H1 (cell line): ENCODE measurements around the gene ZNF709. TPM values are rescaled to one million over a fixed set of nuclear protein-coding genes. Genes with fewer than 3 reads are reported as not detected.

Experiments
- CBX5 ChIP-seq: fragments of 300-800, 300-1000 bp; sonication (generic); IDR thresholded peaks from 2 replicates; pipeline ENCODE4 v1.7.1; 2016; ENCODE audit warnings: antibody characterized with exemption, low read length, low read depth
- CHD2 ChIP-seq: IDR thresholded peaks from 2 replicates; pipeline ENCODE4 v1.6.1; 2012; ENCODE audit warnings: low read length, improper control_type of control experiment
- CHD7 ChIP-seq: fragments of 300-600 bp; sonication (generic); IDR thresholded peaks from 2 replicates; pipeline ENCODE4 v1.7.1; 2012; ENCODE audit warnings: low read length, moderate library complexity, mild to moderate bottlenecking, inconsistent platforms; ENCODE audit not compliant: insufficient replicate concordance
- GABPA ChIP-seq: IDR thresholded peaks from 2 replicates; pipeline ENCODE4 v1.6.1; 2011; ENCODE audit warnings: mild to moderate bottlenecking, low read length, moderate library complexity, borderline replicate concordance; ENCODE audit not compliant: insufficient read depth
- JUND ChIP-seq: IDR thresholded peaks from 2 replicates; pipeline ENCODE4 v1.6.1; 2011; ENCODE audit warnings: mild to moderate bottlenecking, improper control_type of control experiment, low read length
- PHF8 ChIP-seq: fragments of 200-600 bp; sonication (generic); conservative IDR thresholded peaks from 2 replicates; pipeline ENCODE4 v1.7.1; 2012; ENCODE audit warnings: low read depth, mild to moderate bottlenecking, inconsistent platforms, low read length, moderate library complexity
- POLR2AphosphoS5 ChIP-seq: IDR thresholded peaks from 2 replicates; pipeline ENCODE4 v1.6.1; 2011; ENCODE audit warnings: low read depth, low read length
- RAD21 ChIP-seq, 2 experiments: IDR thresholded peaks in 1 of 2; conservative IDR thresholded peaks in 1 of 2; 2 replicates each; pipeline ENCODE4 v1.6.1; 2011; ENCODE audit warnings: low read depth in 2 of 2, low read length in 2 of 2, improper control_type of control experiment in 1 of 2, inconsistent platforms in 1 of 2, mild to moderate bottlenecking in 1 of 2, moderate library complexity in 1 of 2
- RBBP5 ChIP-seq: IDR thresholded peaks from 2 replicates; pipeline ENCODE4 v1.7.1; 2012; ENCODE audit warnings: low read depth, mild to moderate bottlenecking, inconsistent platforms, low read length, moderate library complexity, borderline replicate concordance
- TCF12 ChIP-seq: IDR thresholded peaks from 2 replicates; pipeline ENCODE4 v1.6.1; 2011; ENCODE audit warnings: low read depth, mild to moderate bottlenecking, low read length
- polyA plus RNA-seq, 7 experiments: library from polyadenylated mRNA; depleted of rRNA in 3 of 7; stranded (reverse) in 5 of 7; unstranded in 2 of 7; fragments of >200 nt in 5 of 7; fragments of 200-250 nt in 2 of 7; gene quantifications; 1 replicate in 5 of 7; 2 replicates in 1 of 7; 4 replicates in 1 of 7; pipeline versions ENCODE4 v1.2.1 to v1.2.3, GENCODE V29; 2011 to 2013; ENCODE audit warnings: missing spikeins in 2 of 7, mixed read lengths in 2 of 7
- total RNA-seq: library from RNA; stranded (reverse); fragmentation: NEBNext Ultra II Directional; extraction: Animal tissue kit (Norgen Biotek cat#: 25700); gene quantifications from 2 replicates; pipeline ENCODE4 v1.2.1, GENCODE V29; 2021

The ZNF709 gene
- total and polyA plus RNA-seq, 2 of the 8 experiments (the other 6 are each of a cell fraction or from before 2014, with no cell fraction given) = 1.3 to 2.2 TPM

DNA sequence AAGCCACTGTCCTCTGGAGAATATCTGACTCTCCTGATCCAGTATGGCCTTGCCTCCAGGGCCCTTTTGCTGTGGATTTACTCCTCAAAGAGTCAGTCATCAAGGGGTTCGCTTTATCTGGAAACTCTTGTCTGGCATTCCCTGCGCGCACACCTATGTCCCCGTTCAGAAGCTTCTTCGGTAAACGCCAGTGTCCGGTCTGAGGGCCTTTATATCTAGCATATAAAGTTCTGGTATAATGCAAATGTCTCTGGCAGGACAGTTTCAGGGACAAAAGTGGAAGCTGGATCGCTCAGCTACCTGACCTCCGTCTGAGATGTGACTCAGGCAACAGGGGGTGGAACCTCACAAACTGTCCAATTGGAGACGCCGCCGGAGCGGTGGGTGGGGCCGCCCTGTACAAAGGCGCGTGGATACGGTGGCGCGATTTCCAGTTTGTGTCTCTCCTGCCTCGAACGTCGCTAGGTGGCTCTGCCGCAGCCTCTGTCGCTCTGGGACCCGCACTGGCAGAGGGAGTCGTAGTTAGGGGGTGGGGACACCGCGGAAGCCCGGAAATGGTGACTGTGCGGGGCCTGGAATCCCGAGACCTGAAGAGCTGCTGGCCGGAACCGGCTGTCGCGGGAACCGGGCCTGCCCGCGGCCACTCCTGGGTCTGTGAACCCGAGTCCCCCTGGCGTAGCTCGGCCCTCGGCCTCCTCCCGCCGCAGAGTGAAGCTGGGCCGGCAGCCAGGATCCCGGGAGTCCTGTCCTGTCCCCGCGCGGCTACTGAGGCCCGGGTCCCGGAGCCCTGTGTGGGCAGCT lies 10.6 kb upstream of the ZNF709 start (continued):
- no peak for TF ChIP-seq CHD7
- TF ChIP-seq CBX5 = no peak
- peak; percentile 69 for TF ChIP-seq PHF8
- TF ChIP-seq RAD21 (IDR thresholded peaks at IDR 0.05 in 1 of 2, conservative IDR thresholded peaks at IDR 0.05 in 1 of 2; ENCODE audit: low read depth in 2 of 2, low read length in 2 of 2) = peak; percentile 31 to 48; a peak in 3 of 4 replicates
- peak; percentile 93 for TF ChIP-seq POLR2AphosphoS5
- no peak for TF ChIP-seq TCF12
- TF ChIP-seq RBBP5 = no peak
- TF ChIP-seq CHD2 = peak; percentile 69
- peak; percentile 56; the same call in 1 of the 2 replicates for TF ChIP-seq JUND
- peak; percentile 33; the same call in 1 of the 2 replicates for TF ChIP-seq GABPA
